Measurements from ENCODE around the gene TAF1L.
A peak's percentile ranks its signal among the peaks of the same experiment; 100 is the strongest.
"Not testable (repeated sequence)": the region's sequence is repeated elsewhere in the genome, so short reads cannot be mapped to it uniquely, and the experiment has no call there.

The TAF1L gene

DNA sequence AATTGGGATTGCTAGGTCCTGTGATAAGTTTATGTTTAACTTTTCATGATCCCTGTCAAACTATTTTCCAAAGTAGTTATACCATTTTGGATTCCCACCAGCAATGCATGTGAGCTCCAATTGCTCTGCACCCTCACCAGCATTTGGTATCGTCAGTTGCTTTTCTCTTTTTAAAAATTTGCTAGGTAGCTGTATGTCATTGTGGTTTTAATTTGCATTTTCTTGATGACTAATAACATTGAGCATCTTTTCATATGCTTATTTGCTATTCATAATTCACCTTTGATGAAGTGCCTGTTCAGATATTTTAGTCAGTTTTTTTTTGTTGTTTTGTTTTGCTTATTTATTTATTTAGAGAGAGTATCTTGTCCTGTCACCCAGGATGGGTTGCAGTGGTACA, 12.5 kb downstream of the TAF1L start:
- no peak for TF ChIP-seq CTCF (IDR thresholded peaks at IDR 0.05; ENCODE audit: insufficient read depth, low read depth, low read length, missing control alignments)
- DNase-seq (ENCODE audit: low read depth), result no peak
- H3K4me3 ChIP-seq (ENCODE audit: low read length), result no peak overlapping the region

- no peak overlapping the region for H3K4me3 ChIP-seq (ENCODE audit: low read length)
- DNase-seq (ENCODE audit: low read depth), result no peak
- TF ChIP-seq CTCF (IDR thresholded peaks at IDR 0.05; ENCODE audit: insufficient read depth, low read depth, low read length, missing control alignments), result no peak
Measured at GRCh38 chr9:32618261-32618660, 17.2 kb downstream of the TAF1L start.

GRCh38 chr9:32606811-32607210, 28.7 kb downstream of the TAF1L start:
- no peak for DNase-seq (ENCODE audit: low read depth)
- H3K4me3 ChIP-seq (ENCODE audit: low read length), result no peak overlapping the region
- no peak for TF ChIP-seq CTCF (IDR thresholded peaks at IDR 0.05; ENCODE audit: insufficient read depth, low read depth, low read length, missing control alignments)

- DNase-seq (ENCODE audit: low read depth), result peak; percentile 91
- no peak for TF ChIP-seq CTCF (IDR thresholded peaks at IDR 0.05; ENCODE audit: insufficient read depth, low read depth, low read length, missing control alignments)
Measured at GRCh38 chr9:32603914-32604852, 31.3 kb downstream of the TAF1L start.

GRCh38 chr9:32599021-32599420, 36.4 kb downstream of the TAF1L start:
- DNase-seq (ENCODE audit: low read depth); H3K4me3 ChIP-seq (ENCODE audit: low read length): not testable (repeated sequence)

More at GRCh38 chr9:32603914-32604852, 31.3 kb downstream of the TAF1L start:
- H3K4me3 ChIP-seq (ENCODE audit: low read length), result no peak overlapping the region

GRCh38 chr9:32596936-32597335, 38.5 kb downstream of the TAF1L start:
- no peak overlapping the region for H3K4me3 ChIP-seq (ENCODE audit: low read length)
- TF ChIP-seq CTCF (IDR thresholded peaks at IDR 0.05; ENCODE audit: insufficient read depth, low read depth, low read length, missing control alignments), result no peak
- DNase-seq (ENCODE audit: low read depth), result no peak

DNA sequence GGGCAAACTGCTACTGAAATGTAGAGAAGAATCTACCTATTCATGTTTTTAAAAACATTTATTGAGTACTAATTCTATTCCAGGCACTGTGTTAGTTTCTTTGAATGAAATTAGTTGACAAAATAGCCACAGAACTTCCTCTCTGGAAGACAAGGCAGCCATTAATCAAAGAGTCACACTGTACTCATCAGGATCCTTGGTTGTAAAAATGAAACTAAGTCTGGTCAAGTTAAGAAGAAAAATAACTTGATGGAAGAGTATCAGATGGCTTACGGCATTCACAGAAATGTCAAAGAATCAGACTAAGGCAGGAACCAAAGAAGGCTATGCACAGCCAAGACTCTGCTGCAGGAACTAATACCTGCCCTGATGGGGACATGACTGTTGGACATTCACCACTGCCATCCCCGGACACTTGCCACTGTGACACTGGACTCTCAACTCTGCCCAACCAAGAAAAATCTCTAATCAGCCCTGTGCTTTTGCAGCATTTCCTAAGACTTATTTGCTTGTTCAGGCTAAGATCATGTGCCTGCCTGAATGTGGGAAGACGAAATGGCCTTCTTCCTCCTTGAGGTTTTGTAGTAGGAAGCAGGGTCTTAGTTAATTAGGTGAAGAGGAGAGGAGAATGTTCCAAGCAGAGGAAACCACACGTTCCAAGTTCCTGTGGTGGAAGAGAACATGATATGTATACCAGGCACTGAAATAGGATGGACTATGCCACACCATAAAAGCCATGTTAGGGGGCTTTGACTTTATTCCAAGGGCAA, 39.2 kb downstream of the TAF1L start:
- no peak for TF ChIP-seq CTCF (IDR thresholded peaks at IDR 0.05; ENCODE audit: insufficient read depth, low read depth, low read length, missing control alignments)
- H3K4me3 ChIP-seq (ENCODE audit: low read length), result no peak overlapping the region
- no peak for DNase-seq (ENCODE audit: low read depth)

Measured in epithelial cell of esophagus (primary cell).